GM12873 (cell line): ENCODE results near the gene RGS6.

ENCODE experiments used
- TF ChIP-seq, protein P1 (sequence below): IDR thresholded peaks from 2 replicates; pipeline ENCODE4 v1.5.1; 2012; ENCODE audit warnings: low read depth, mild to moderate bottlenecking, moderate library complexity, low read length, control low read depth; ENCODE audit not compliant: insufficient read depth; ENCODE audit errors: missing control alignments

RGS6 gene

DNA sequence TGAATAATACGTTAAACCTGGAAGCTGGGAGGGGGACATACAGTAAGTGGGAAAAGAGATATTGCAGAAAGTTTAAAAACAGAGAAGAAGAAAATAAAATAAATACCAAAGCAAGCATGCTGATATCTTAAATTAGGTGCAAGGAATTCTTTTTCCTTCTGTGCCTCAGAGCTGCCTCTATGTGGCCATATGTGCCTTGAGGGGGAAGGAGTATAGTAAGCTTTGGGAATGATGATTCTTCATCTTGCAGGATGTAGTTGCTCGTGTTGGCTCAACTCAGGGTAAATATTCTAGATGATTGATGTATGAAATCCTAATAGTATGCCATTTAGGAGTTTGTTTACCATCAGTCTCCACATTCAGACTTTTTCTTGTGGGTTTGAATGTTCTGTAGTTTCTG lies 251.4 kb downstream of the RGS6 start:
- TF ChIP-seq, protein P1, sequence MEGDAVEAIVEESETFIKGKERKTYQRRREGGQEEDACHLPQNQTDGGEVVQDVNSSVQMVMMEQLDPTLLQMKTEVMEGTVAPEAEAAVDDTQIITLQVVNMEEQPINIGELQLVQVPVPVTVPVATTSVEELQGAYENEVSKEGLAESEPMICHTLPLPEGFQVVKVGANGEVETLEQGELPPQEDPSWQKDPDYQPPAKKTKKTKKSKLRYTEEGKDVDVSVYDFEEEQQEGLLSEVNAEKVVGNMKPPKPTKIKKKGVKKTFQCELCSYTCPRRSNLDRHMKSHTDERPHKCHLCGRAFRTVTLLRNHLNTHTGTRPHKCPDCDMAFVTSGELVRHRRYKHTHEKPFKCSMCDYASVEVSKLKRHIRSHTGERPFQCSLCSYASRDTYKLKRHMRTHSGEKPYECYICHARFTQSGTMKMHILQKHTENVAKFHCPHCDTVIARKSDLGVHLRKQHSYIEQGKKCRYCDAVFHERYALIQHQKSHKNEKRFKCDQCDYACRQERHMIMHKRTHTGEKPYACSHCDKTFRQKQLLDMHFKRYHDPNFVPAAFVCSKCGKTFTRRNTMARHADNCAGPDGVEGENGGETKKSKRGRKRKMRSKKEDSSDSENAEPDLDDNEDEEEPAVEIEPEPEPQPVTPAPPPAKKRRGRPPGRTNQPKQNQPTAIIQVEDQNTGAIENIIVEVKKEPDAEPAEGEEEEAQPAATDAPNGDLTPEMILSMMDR, result no peak

DNA sequence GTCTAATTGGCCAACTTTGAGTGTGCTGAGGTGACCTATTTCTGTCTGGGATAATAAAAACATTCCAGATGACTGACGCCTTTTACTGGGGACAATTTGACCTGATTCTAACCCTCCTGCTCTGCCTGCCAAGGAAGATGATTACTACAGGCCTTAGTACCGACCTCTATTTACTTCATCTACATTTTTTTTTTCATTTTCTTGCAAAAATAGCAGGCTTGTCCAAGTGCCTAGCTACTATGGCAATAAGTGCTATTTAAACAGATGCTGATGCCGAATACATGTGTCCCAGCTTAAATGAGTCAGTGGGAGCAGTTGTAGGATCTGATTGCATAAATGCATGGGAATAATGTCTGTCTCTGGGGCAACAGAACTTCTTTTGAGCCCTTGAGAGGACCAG lies 254.3 kb downstream of the RGS6 start:
- TF ChIP-seq, protein P1, result no peak

DNA sequence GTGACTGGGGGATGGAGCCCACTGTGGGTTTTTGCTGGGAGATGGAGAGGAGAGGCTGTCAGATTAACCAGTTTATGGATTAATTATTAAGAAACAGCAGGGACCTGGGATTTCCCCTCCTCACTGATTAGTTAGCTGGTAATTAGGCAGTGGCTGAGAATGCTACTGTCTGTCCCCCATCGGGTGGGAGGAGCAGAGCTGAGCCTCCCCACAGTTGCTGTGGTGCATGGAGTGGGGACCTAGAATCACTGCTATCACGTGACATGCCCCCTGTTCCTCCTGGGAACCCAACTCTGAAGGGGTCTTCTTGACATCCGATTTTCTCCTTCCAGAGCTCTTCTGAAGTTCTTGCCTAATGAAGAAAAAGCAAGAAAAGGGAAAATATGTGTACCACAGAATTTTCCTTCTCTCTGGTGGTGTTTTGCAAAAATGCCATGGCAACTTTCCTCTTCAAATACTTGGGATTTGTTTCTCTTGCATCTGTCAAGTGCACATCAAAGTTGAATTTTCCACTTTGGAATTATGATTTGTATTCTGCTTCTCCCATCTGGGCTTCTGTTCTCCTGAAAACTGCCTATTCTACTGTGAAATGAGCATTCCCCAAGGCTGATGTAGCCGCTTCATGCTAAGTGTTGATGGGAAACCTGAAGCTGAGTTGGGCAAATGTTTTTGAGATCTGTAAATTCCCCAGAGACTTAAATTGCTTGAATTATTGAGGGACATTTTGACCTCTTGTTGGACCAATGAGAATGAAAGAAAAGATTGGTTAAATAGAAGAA lies 264.2 kb downstream of the RGS6 start:
- TF ChIP-seq, protein P1, result no peak

DNA sequence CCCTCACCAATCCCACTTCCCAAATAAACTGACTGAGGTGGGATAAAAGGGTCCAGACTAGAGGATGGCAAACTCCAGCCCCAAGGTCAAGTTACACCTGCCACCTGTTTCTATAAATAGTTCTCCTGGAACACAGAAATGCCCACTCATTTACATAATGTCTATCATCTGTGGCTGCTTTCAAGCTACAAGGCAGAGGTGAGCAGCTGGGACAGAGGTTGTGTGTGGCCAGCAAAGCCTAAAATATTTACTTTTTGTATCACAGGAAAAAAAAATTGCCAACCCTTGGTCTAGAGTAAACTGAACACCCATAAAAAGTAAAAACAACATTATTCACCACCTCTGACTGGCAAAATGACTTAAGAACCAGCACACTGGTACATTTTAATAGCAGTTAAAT lies 269.4 kb downstream of the RGS6 start:
- TF ChIP-seq, protein P1, result no peak

DNA sequence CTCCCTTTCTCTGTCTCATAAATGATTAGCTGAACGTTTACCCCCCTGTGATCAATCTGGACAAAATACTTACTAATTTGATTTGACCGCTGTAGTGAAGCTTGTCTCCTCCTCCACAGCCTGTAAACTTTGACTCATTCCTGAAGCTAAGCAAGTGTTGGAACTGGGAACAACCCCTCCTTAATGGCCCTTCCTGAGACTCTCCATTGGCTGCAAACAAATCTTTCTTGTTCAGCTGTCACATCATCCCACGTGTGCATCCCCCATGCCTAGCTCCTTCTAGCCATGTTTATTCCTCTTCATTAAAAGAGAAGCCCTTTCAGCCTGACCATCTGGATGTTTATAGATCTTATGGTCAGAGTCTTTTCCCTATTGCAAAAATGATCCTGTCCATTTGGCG lies 281.2 kb downstream of the RGS6 start:
- TF ChIP-seq, protein P1, result no peak

DNA sequence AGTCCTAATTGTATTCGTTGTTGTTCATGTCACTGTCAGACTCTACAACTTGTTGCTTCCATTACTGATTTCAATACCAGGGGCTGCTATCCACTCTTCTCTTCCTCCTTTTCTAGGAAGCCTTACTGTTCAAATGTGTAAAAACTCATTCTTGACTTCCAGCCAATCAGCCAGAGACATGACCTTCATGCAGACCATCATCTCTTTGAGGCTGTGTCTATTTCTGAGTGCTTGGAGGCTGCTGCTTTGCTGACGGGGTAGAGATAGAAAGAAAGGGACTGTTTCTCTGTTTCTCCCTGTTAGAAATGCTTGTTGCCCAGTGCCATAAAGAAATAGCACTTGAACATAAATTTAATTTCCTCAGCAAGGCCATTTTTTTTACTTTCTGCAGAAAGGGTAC lies 282.9 kb downstream of the RGS6 start:
- TF ChIP-seq, protein P1, result no peak

DNA sequence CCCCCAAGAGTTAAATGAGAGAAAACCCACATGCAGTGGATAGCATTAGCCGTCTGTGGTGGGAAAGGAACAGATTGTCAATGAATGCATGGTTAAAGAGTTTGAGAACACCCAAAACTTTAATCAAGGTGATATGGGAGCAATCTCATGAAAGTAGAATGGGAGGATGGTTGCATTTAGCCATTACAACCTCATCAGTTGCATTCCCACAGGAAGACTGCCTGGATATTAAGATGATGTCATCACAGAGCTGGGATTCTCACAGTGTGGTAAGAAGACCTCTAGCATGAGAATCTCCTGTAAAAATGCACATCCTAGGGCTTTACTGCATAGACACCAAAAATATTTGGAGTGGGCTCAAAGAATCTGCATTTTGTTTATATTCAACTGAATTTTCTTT lies 284.9 kb downstream of the RGS6 start:
- TF ChIP-seq, protein P1, result no peak
